A549 (cell line): ENCODE data around the gene LUZP2. TPM values are rescaled to one million over a fixed set of nuclear protein-coding genes. Genes with fewer than 3 reads are reported as not detected.

ENCODE experiments used
- ATAC-seq, 2 experiments: fragments of 200-7000 bp in 1 of 2; fragments of >200 bp in 1 of 2; cut with Nextera tagmentation in 1 of 2; cut with Tn5 transposase in 1 of 2; 3 replicates each; pipeline versions ENCODE4 v1.8.0 to v1.9.1; 2018 to 2020; ENCODE audit warnings: mild to moderate bottlenecking in 1 of 2, moderate library complexity in 1 of 2
- CTCF ChIA-PET: fragments of 300-600 bp; sonication (Branson Sonifier 250); formaldehyde crosslinking; extraction: SDS; loops from one replicate; lab custom pipeline; 2021; ENCODE audit warnings: antibody characterized with exemption, inconsistent platforms; lab: Yijun Ruan, JAX
- POLR2A ChIA-PET: fragments of 350-600 bp; formaldehyde crosslinking; extraction: SDS; loops from one replicate; lab custom pipeline; 2021; ENCODE audit warnings: antibody characterized with exemption, inconsistent platforms; lab: Yijun Ruan, JAX
- DNase-seq, 2 experiments: peaks; one replicate each; pipeline versions ENCODE4 v3.0.0 to v3.0.0-alpha.2; 2011 to 2016; ENCODE audit warnings: low read depth in 1 of 2, low spot score in 1 of 2
- FAIRE-seq: peaks from 2 replicates; lab custom pipeline; 2011; peaks lifted over from hg19 to GRCh38; lab: Jason Lieb, UNC
- H3K27ac ChIP-seq, 2 experiments: fragments of >200 bp; sonication (Bioruptor Twin); formaldehyde crosslinking; 3 replicates each; pipeline ENCODE4 v1.5.1; 2016 to 2017
- H3K4me1 ChIP-seq: fragments of >200 bp; sonication (Bioruptor Twin); formaldehyde crosslinking; 3 replicates; pipeline ENCODE4 v1.6.1; 2016
- H3K4me2 ChIP-seq: fragments of >200 bp; sonication (Bioruptor Twin); formaldehyde crosslinking; 3 replicates; pipeline ENCODE4 v1.6.1; 2016
- H3K4me3 ChIP-seq: fragments of >200 bp; sonication (Bioruptor Twin); formaldehyde crosslinking; 3 replicates; pipeline ENCODE4 v1.5.1; 2016
- H3K9me3 ChIP-seq: fragments of >200 bp; sonication (Bioruptor Twin); formaldehyde crosslinking; 3 replicates; pipeline ENCODE4 v1.6.1; 2016
- BHLHE40 ChIP-seq: IDR thresholded peaks from 2 replicates; pipeline ENCODE4 v1.6.1; 2012; ENCODE audit warnings: low read depth, low read length, inconsistent platforms
- CBX2 ChIP-seq: fragments of 200-600 bp; sonication (generic); IDR thresholded peaks from 2 replicates; pipeline ENCODE4 v1.6.1; 2016; ENCODE audit warnings: low read depth, mild to moderate bottlenecking, borderline replicate concordance
- CBX8 ChIP-seq: fragments of 200-600 bp; sonication (generic); IDR thresholded peaks from 2 replicates; pipeline ENCODE4 v1.6.1; 2016
- CEBPB ChIP-seq, 2 experiments: fragments of >200 bp in 1 of 2; sonication (Bioruptor Twin) in 1 of 2; formaldehyde crosslinking in 1 of 2; IDR thresholded peaks; 2 replicates each; pipeline ENCODE4 v1.6.1; 2012 to 2016
- ELK1 ChIP-seq: fragments of 150-350 bp; IDR thresholded peaks from 2 replicates; pipeline ENCODE4 v1.6.1; 2014; ENCODE audit warnings: low read depth, mild to moderate bottlenecking, low read length
- FOSL2 ChIP-seq, 2 experiments: fragments of 450-650 bp in 1 of 2; fragments of >200 bp in 1 of 2; sonication (Bioruptor Twin) in 1 of 2; formaldehyde crosslinking; IDR thresholded peaks; 2 replicates each; pipeline versions ENCODE4 v1.5.0 to v1.6.1; 2016 to 2020; ENCODE audit warnings: mild to moderate bottlenecking in 1 of 2, moderate library complexity in 1 of 2
- HDAC2 ChIP-seq: fragments of 200-600 bp; sonication (generic); IDR thresholded peaks from 2 replicates; pipeline ENCODE4 v1.6.1; 2016
- HOXA7 ChIP-seq: fragments of 250-450 bp; sonication (Bioruptor Pico); IDR thresholded peaks from 2 replicates; pipeline ENCODE4 v1.5.0; 2020; ENCODE audit warnings: mild to moderate bottlenecking, moderate library complexity
- HOXB13 ChIP-seq: fragments of 250-450 bp; sonication (Bioruptor Pico); IDR thresholded peaks from 2 replicates; pipeline ENCODE4 v1.5.0; 2020; ENCODE audit warnings: low read depth, mild to moderate bottlenecking, moderate library complexity
- HOXB5 ChIP-seq: fragments of 250-450 bp; sonication (Bioruptor Pico); IDR thresholded peaks from 2 replicates; pipeline ENCODE4 v1.5.0; 2020; ENCODE audit warnings: mild to moderate bottlenecking, moderate library complexity
- JUNB ChIP-seq: fragments of >200 bp; sonication (Bioruptor Twin); formaldehyde crosslinking; IDR thresholded peaks from 2 replicates; pipeline ENCODE4 v1.6.1; 2016
- MAFK ChIP-seq: fragments of 450-650 bp; IDR thresholded peaks from 2 replicates; pipeline ENCODE4 v1.6.1; 2014; ENCODE audit not compliant: partially characterized antibody
- NFE2L2 ChIP-seq: fragments of 150-350 bp; conservative IDR thresholded peaks from 2 replicates; pipeline ENCODE4 v1.6.1; 2014; ENCODE audit warnings: low read length
- NPAS2 ChIP-seq: fragments of 250-450 bp; sonication (Bioruptor Pico); IDR thresholded peaks from 2 replicates; pipeline ENCODE4 v1.8.0; 2022; ENCODE audit warnings: mild to moderate bottlenecking, moderate library complexity, borderline replicate concordance
- RNF2 ChIP-seq: fragments of 200-600 bp; sonication (generic); IDR thresholded peaks from 2 replicates; pipeline ENCODE4 v1.6.1; 2016; ENCODE audit warnings: low read depth, mild to moderate bottlenecking, antibody characterized with exemption, moderate library complexity, borderline replicate concordance
- TFCP2L1 ChIP-seq: fragments of 250-450 bp; sonication (Bioruptor Pico); IDR thresholded peaks from 2 replicates; pipeline ENCODE4 v1.5.0; 2021; ENCODE audit warnings: mild to moderate bottlenecking
- ZSCAN20 ChIP-seq: fragments of 250-450 bp; sonication (Bioruptor Pico); IDR thresholded peaks from 2 replicates; pipeline ENCODE4 v1.8.0; 2022; ENCODE audit warnings: mild to moderate bottlenecking, moderate library complexity
- WGBS: methylation state at CpG from one replicate; pipeline ENCODE4 v1.1.6; 2017; ENCODE audit errors: missing lambda C conversion rate; 5-methylcytosine and 5-hydroxymethylcytosine counted together
- polyA plus RNA-seq, 4 experiments: library from polyadenylated mRNA; depleted of rRNA in 3 of 4; stranded (reverse); fragments of >200 nt; fragmentation: RNase III in 1 of 4; extraction: RNeasy Plus Mini Kit Qiagen cat#74134 plus additional on column Dnase treatment in 1 of 4; gene quantifications; 2 replicates in 3 of 4; 3 replicates in 1 of 4; pipeline ENCODE4 v1.2.3, GENCODE V29; 2011 to 2017
- TF ChIP-seq, protein P1 (sequence below): fragments of >200 bp; sonication (Bioruptor Twin); formaldehyde crosslinking; IDR thresholded peaks from 2 replicates; pipeline ENCODE4 v1.6.1; 2016
- TF ChIP-seq, protein P2 (sequence below): fragments of 250-450 bp; sonication (Bioruptor Pico); IDR thresholded peaks from 2 replicates; pipeline ENCODE4 v1.5.0; 2020; ENCODE audit warnings: low read depth, mild to moderate bottlenecking, moderate library complexity
- TF ChIP-seq, protein P3 (sequence below): IDR thresholded peaks from 2 replicates; pipeline ENCODE4 v1.6.1; 2012; ENCODE audit warnings: low read depth, borderline replicate concordance
- TF ChIP-seq, protein P4 (sequence below): fragments of >200 bp; sonication (Bioruptor Twin); formaldehyde crosslinking; IDR thresholded peaks from 3 replicates; pipeline ENCODE4 v1.6.1; 2016

The LUZP2 gene
- polyA plus RNA-seq, 2 of the 4 experiments (the other 2 are of a cell fraction) = not detected

DNA sequence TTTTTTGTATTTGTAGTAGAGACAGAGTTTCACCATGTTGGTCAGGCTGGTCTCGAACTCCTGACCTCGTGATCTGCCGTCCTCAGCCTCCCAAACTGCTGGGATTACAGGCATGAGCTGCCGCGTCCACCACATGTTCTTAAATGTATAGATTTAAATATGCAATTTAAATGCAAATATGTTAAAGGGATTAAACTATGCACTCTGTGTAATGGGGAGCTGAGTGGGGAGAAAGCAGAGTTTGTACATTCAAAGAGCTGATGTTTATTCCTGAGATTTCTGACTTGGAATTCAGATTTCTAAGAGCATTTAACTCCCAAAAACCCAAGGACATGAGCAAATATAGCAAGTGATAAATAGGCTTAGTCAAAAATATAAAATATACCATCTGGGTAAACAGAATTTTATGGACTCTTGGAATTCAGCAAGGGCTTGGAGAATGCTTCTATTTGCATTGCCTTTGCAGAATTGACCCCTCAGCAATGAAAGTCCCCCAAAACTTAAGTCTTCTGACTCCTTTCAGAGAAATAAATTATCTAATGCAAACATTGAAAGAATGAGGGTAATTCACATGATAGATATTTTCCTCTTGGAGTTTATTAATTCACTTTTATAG, 170.6 kb downstream of the LUZP2 start:
- no peak overlapping the region for H3K4me2 ChIP-seq
- H3K27ac ChIP-seq = no peak overlapping the region
- WGBS = 30% methylated on average over 5 of the region's 5 CpGs
- no peak for ATAC-seq
- TF ChIP-seq RNF2 (no peak), CBX2 (no peak), HDAC2 (no peak), JUNB (no peak), ZSCAN20 (CRISPR knock-in tag) (no peak), MAFK (no peak), NPAS2 (CRISPR knock-in tag) (no peak), HOXB5 (no peak)
- TF ChIP-seq, protein P1, sequence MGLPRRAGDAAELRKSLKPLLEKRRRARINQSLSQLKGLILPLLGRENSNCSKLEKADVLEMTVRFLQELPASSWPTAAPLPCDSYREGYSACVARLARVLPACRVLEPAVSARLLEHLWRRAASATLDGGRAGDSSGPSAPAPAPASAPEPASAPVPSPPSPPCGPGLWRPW = no peak
- TF ChIP-seq, protein P2, sequence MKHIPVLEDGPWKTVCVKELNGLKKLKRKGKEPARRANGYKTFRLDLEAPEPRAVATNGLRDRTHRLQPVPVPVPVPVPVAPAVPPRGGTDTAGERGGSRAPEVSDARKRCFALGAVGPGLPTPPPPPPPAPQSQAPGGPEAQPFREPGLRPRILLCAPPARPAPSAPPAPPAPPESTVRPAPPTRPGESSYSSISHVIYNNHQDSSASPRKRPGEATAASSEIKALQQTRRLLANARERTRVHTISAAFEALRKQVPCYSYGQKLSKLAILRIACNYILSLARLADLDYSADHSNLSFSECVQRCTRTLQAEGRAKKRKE (CRISPR knock-in tag) = no peak
- TF ChIP-seq, protein P3, sequence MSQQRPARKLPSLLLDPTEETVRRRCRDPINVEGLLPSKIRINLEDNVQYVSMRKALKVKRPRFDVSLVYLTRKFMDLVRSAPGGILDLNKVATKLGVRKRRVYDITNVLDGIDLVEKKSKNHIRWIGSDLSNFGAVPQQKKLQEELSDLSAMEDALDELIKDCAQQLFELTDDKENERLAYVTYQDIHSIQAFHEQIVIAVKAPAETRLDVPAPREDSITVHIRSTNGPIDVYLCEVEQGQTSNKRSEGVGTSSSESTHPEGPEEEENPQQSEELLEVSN = no peak
- ChIA-PET POLR2A (no interaction called here), CTCF (no interaction called here)
- no peaks in the 10 kb centered on the region for H3K9me3 ChIP-seq
- FAIRE-seq = no peak
- no peak for DNase-seq
- no peak overlapping the region for H3K4me3 ChIP-seq
- no peaks in the 10 kb centered on the region for H3K4me1 ChIP-seq

GRCh38 chr11:24678703-24679348, 182.0 kb downstream of the LUZP2 start:
- H3K27ac ChIP-seq = no peak overlapping the region
- no peak overlapping the region for H3K4me3 ChIP-seq
- no peak for DNase-seq
- H3K4me1 ChIP-seq = no peaks in the 10 kb centered on the region
- no peak for FAIRE-seq
- CTCF ChIA-PET = no interaction called here
- ATAC-seq = no peak
- no peak overlapping the region for H3K4me2 ChIP-seq
- no peaks in the 10 kb centered on the region for H3K9me3 ChIP-seq
- POLR2A ChIA-PET = no interaction called here
- TF ChIP-seq HOXA7 (CRISPR knock-in tag) (no peak), NFE2L2 (no peak), BHLHE40 (no peak)
- TF ChIP-seq, all 56 proteins: peak for 0
- 31% methylated on average over 5 of the region's 5 CpGs for WGBS

GRCh38 chr11:24679821-24680351, 183.0 kb downstream of the LUZP2 start:
- 25% methylated on average over 2 of the region's 2 CpGs for WGBS

More at GRCh38 chr11:24679821-24680351, 183.0 kb downstream of the LUZP2 start:
- H3K4me1 ChIP-seq = no peaks in the 10 kb centered on the region
- no peak overlapping the region for H3K4me3 ChIP-seq
- no peak overlapping the region for H3K4me2 ChIP-seq
- no peaks in the 10 kb centered on the region for H3K9me3 ChIP-seq
- FAIRE-seq (no peak), DNase-seq (no peak), ATAC-seq (no peak)
- CTCF ChIA-PET = no interaction called here
- POLR2A ChIA-PET = no interaction called here
- TF ChIP-seq CBX8 = no peak
- TF ChIP-seq HOXA7 (CRISPR knock-in tag) = no peak
- no peak for TF ChIP-seq ELK1
- TF ChIP-seq HOXB13 = no peak
- TF ChIP-seq, protein P2 (CRISPR knock-in tag) = no peak
- TF ChIP-seq FOSL2 (IDR thresholded peaks at IDR 0.05) = no peak
- TF ChIP-seq FOSL2 (CRISPR knock-in tag; IDR thresholded peaks at IDR 0.05) = no peak
- TF ChIP-seq CEBPB (IDR thresholded peaks at IDR 0.05) = no peak
- no peak for TF ChIP-seq NPAS2 (CRISPR knock-in tag)
- TF ChIP-seq BHLHE40 = no peak
- TF ChIP-seq, protein P4, sequence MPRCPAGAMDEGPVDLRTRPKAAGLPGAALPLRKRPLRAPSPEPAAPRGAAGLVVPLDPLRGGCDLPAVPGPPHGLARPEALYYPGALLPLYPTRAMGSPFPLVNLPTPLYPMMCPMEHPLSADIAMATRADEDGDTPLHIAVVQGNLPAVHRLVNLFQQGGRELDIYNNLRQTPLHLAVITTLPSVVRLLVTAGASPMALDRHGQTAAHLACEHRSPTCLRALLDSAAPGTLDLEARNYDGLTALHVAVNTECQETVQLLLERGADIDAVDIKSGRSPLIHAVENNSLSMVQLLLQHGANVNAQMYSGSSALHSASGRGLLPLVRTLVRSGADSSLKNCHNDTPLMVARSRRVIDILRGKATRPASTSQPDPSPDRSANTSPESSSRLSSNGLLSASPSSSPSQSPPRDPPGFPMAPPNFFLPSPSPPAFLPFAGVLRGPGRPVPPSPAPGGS = no peak
- TF ChIP-seq TFCP2L1 = no peak
- TF ChIP-seq NFE2L2 = no peak
- H3K27ac ChIP-seq = no peak overlapping the region
